22Rv1 (cell line): Measurements from ENCODE around the gene PCCA.

Experiments used
- CTCF ChIP-seq: fragments of 450-650 bp; IDR thresholded peaks from 2 replicates; pipeline ENCODE4 v1.5.1; 2017; ENCODE audit warnings: mild to moderate bottlenecking
- ZFX ChIP-seq: fragments of 450-650 bp; IDR thresholded peaks from 2 replicates; pipeline ENCODE4 v1.6.1; 2017; ENCODE audit warnings: antibody characterized with exemption, borderline replicate concordance

- TF ChIP-seq CTCF (no peak), ZFX (no peak)
Observed at GRCh38 chr13:100473501-100474044, 384.7 kb downstream of the PCCA start.
